Keratinocyte (primary cell): ENCODE measurements around the gene SRPK2.

Source experiments
- CTCF ChIP-seq, 3 experiments: IDR thresholded peaks in 1 of 3; conservative IDR thresholded peaks in 1 of 3; optimal IDR thresholded peaks in 1 of 3; 2 replicates in 2 of 3; 3 replicates in 1 of 3; pipeline versions ENCODE3 to v1.5.1; 2011; ENCODE audit warnings: low read length in 3 of 3, mild to moderate bottlenecking in 3 of 3, moderate library complexity in 2 of 3, control low read depth in 1 of 3, inconsistent platforms in 1 of 3; ENCODE audit not compliant: insufficient read depth in 2 of 3; ENCODE audit errors: extremely low read depth in 1 of 3
- EZH2 ChIP-seq: IDR thresholded peaks from one replicate; pipeline ENCODE4 v1.6.1; 2012; ENCODE audit warnings: inconsistent platforms, mild to moderate bottlenecking, low read length, moderate library complexity

GRCh38 chr7:105298439-105298894 lies 90.3 kb downstream of the SRPK2 start:
- TF ChIP-seq CTCF (optimal IDR thresholded peaks at IDR 0.05 in 1 of 3, IDR thresholded peaks at IDR 0.05 in 1 of 3, conservative IDR thresholded peaks at IDR 0.05 in 1 of 3; ENCODE audit: extremely low read depth in 1 of 3, insufficient read depth in 2 of 3, low read length in 3 of 3) = no peak
- no peak for TF ChIP-seq EZH2
